HAP-1 (cell line): ENCODE data around the gene CDYL.
"Not testable (repeated sequence)": the region's sequence is repeated elsewhere in the genome, so short reads cannot be mapped to it uniquely, and the experiment has no call there.

Source experiments
- DNase-seq, 2 experiments: peaks; one replicate each; pipeline ENCODE4 v3.0.0-alpha.2; 2016 to 2020; ENCODE audit warnings: low spot score in 2 of 2
- H3K27me3 ChIP-seq: fragments of 250-450 bp; sonication (Bioruptor Pico); 2 replicates; pipeline ENCODE4 v1.5.1; 2020; ENCODE audit warnings: low read depth, mild to moderate bottlenecking, moderate library complexity
- H3K36me3 ChIP-seq: fragments of 250-450 bp; sonication (Bioruptor Pico); replicated peaks from 2 replicates; pipeline ENCODE4 v1.5.1; 2020; ENCODE audit warnings: mild to moderate bottlenecking
- H3K4me1 ChIP-seq: fragments of 250-450 bp; sonication (Bioruptor Pico); 2 replicates; pipeline ENCODE4 v1.5.1; 2020; ENCODE audit warnings: mild to moderate bottlenecking
- H3K4me3 ChIP-seq: fragments of 250-450 bp; sonication (Bioruptor Pico); 2 replicates; pipeline ENCODE4 v1.5.1; 2020; ENCODE audit warnings: mild to moderate bottlenecking, moderate library complexity
- H3K9me3 ChIP-seq: fragments of 250-450 bp; sonication (Bioruptor Pico); 2 replicates; pipeline ENCODE4 v1.5.1; 2020; ENCODE audit warnings: mild to moderate bottlenecking, moderate library complexity
- in situ Hi-C: fragments of 300-500 bp; cut with MboI; formaldehyde crosslinking; loops from 3 replicates; pipeline ENCODE4 v1.14.3; 2020; ENCODE audit warnings: low sequenced_read_pairs, inconsistent platforms, mixed read lengths

Gene CDYL

GRCh38 chr6:4983322-4983721 lies 207.1 kb downstream of the CDYL start:
- DNase-seq: no peak
- in situ Hi-C loops: no loop called here
- H3K27me3 ChIP-seq: no peaks in the 10 kb centered on the region
- no peaks in the 10 kb centered on the region for H3K9me3 ChIP-seq
- H3K36me3 ChIP-seq: no peaks in the 10 kb centered on the region
- H3K4me3 ChIP-seq: no peak overlapping the region
- H3K4me1 ChIP-seq: no peaks in the 10 kb centered on the region

GRCh38 chr6:4986999-4987398 lies 210.8 kb downstream of the CDYL start:
- Histone ChIP-seq H3K27me3 (no peaks in the 10 kb centered on the region), H3K4me3 (no peak overlapping the region), H3K36me3 (no peaks in the 10 kb centered on the region), H3K4me1 (no peaks in the 10 kb centered on the region), H3K9me3 (no peaks in the 10 kb centered on the region)
- DNase-seq: no peak
- in situ Hi-C loops: no loop called here

GRCh38 chr6:4987432-4987831 lies 211.2 kb downstream of the CDYL start:
- H3K27me3 ChIP-seq: no peaks in the 10 kb centered on the region
- no peaks in the 10 kb centered on the region for H3K9me3 ChIP-seq
- no peak overlapping the region for H3K4me3 ChIP-seq
- H3K4me1 ChIP-seq: no peaks in the 10 kb centered on the region
- in situ Hi-C loops: no loop called here
- DNase-seq: no peak
- no peaks in the 10 kb centered on the region for H3K36me3 ChIP-seq

GRCh38 chr6:4994741-4995140 lies 218.5 kb downstream of the CDYL start:
- Histone ChIP-seq H3K4me3 (no peak overlapping the region), H3K9me3 (no peaks in the 10 kb centered on the region), H3K4me1 (no peaks in the 10 kb centered on the region; the same call in 1 of the 2 replicates), H3K27me3 (no peaks in the 10 kb centered on the region), H3K36me3 (no peaks in the 10 kb centered on the region; the same call in 1 of the 2 replicates)
- no peak for DNase-seq
- in situ Hi-C loops: no loop called here

DNA sequence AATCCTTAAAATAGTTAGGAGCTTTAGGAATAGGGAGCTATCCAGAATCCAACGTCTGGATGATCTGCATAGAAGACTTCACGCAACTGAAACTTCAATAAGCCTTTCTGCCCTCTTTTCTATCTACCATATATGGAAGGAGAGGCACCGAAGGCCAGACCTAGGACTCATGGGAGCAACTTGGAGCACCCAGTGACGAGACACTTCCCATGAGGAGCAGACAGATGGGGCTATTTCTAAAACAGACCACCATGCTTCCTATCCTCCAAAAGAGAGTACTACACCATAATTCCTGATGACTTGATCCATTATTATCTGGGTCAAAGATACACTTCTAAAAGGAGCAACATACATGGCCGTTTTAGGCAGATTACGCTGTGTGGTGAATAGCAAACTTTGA lies 221.7 kb downstream of the CDYL start:
- Histone ChIP-seq H3K36me3 (peaks cover 7% of the 10 kb centered on the region), H3K27me3 (no peaks in the 10 kb centered on the region), H3K4me3 (no peak overlapping the region), H3K4me1 (no peaks in the 10 kb centered on the region; the same call in 1 of the 2 replicates), H3K9me3 (no peaks in the 10 kb centered on the region)
- in situ Hi-C loops: no loop called here
- DNase-seq: no peak

- H3K36me3 ChIP-seq: peaks cover 7% of the 10 kb centered on the region
- no peaks in the 10 kb centered on the region for H3K27me3 ChIP-seq
- H3K9me3 ChIP-seq: no peaks in the 10 kb centered on the region
- H3K4me1 ChIP-seq: peaks cover 2% of the 10 kb centered on the region; the same call in 1 of the 2 replicates
- in situ Hi-C loops: no loop called here
- DNase-seq: no peak
- no peak overlapping the region for H3K4me3 ChIP-seq
Observed at GRCh38 chr6:4999586-4999985, 223.4 kb downstream of the CDYL start.

GRCh38 chr6:5003604-5004372 lies 227.6 kb downstream of the CDYL start, which contains the start of gene RPP40:
Gene RPP40 (minus strand): TSS chr6:5004037. CDS start chr6:5004002, 35 bp downstream.
- in situ Hi-C loops: no loop called here
- DNase-seq: peak; percentile 92 to 99
- no peaks in the 10 kb centered on the region for H3K9me3 ChIP-seq
- peak within 1 kb of the TSS; percentile 48 for H3K4me3 ChIP-seq
- H3K27me3 ChIP-seq: no peaks in the 10 kb centered on the region
- H3K4me1 ChIP-seq: peaks cover 4% of the 10 kb centered on the region; the same call in 1 of the 2 replicates
- H3K36me3 ChIP-seq: peaks cover 7% of the 10 kb centered on the region

GRCh38 chr6:5004373-5005037 lies 228.3 kb downstream of the CDYL start:
- Histone ChIP-seq H3K36me3 (peaks cover 7% of the 10 kb centered on the region; the same call in 1 of the 2 replicates), H3K9me3 (no peaks in the 10 kb centered on the region), H3K4me1 (peaks cover 4% of the 10 kb centered on the region; the same call in 1 of the 2 replicates), H3K4me3 (peak overlapping the region; percentile 48), H3K27me3 (no peaks in the 10 kb centered on the region)
- peak in 1 of 2 experiments; percentile 3 for DNase-seq
- in situ Hi-C loops: no loop called here

DNA sequence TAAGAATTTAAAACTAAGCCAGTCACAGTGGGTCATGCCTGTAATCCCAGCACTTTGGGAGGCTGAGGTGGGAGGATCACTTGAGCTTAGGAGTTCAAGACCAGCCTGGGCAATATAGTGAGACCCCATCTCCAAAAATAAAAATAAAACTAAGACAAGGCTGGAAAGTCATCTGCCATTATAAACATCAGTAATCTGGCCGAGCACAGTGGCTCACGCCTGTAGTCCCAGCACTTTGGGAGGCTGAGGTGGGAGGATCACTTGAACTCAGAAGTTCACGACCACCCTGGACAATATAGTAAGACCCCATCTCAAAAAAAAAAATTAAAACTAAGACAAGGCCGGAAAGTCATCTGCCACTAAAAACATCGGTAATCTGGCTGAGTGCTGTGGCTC lies 228.8 kb downstream of the CDYL start:
- H3K9me3 ChIP-seq, H3K27me3 ChIP-seq, H3K4me3 ChIP-seq, H3K36me3 ChIP-seq, in situ Hi-C loops, H3K4me1 ChIP-seq, DNase-seq: not testable (repeated sequence)
